Osteoblast (primary cell): ENCODE results near the gene HPGDS. TPM values are rescaled to one million over a fixed set of nuclear protein-coding genes. Genes with fewer than 3 reads are reported as not detected.

ENCODE experiments used
- DNase-seq: peaks from one replicate; pipeline ENCODE4 v3.0.0; 2011; ENCODE audit warnings: low spot score, mixed read lengths; ENCODE audit not compliant: insufficient read length; ENCODE audit errors: missing footprints
- H2AFZ ChIP-seq: 2 replicates; pipeline ENCODE4 v1.6.0; 2011; ENCODE audit warnings: mild to moderate bottlenecking, low read length
- H3K27ac ChIP-seq: 2 replicates; pipeline ENCODE4 v1.5.1; 2011; ENCODE audit warnings: mild to moderate bottlenecking, low read depth, low read length, moderate library complexity
- H3K27me3 ChIP-seq: 2 replicates; pipeline ENCODE4 v1.6.0; 2012; ENCODE audit warnings: mild to moderate bottlenecking, control low read depth, inconsistent platforms, low read length, moderate library complexity; ENCODE audit not compliant: insufficient read depth
- H3K36me3 ChIP-seq: 2 replicates; pipeline ENCODE4 v1.5.1; 2011; ENCODE audit warnings: mild to moderate bottlenecking, low read length, control low read depth, moderate library complexity; ENCODE audit not compliant: insufficient read depth
- H3K4me1 ChIP-seq: 2 replicates; pipeline ENCODE4 v1.5.1; 2011; ENCODE audit warnings: mild to moderate bottlenecking, low read length, control low read depth, moderate library complexity; ENCODE audit not compliant: insufficient read depth
- H3K4me2 ChIP-seq: 2 replicates; pipeline ENCODE4 v1.6.0; 2011; ENCODE audit warnings: mild to moderate bottlenecking, low read length; ENCODE audit not compliant: insufficient read depth
- H3K4me3 ChIP-seq: fragments of 200-600 bp; sonication (generic); 3 replicates; pipeline ENCODE4 v1.5.1; 2012; ENCODE audit warnings: mild to moderate bottlenecking, low read length, inconsistent platforms; ENCODE audit not compliant: insufficient read depth
- H3K79me2 ChIP-seq: 2 replicates; pipeline ENCODE4 v1.6.0; 2012; ENCODE audit warnings: mild to moderate bottlenecking, low read length, control low read depth, inconsistent platforms; ENCODE audit not compliant: insufficient read depth
- H3K9me3 ChIP-seq: 2 replicates; pipeline ENCODE4 v1.5.1; 2011; ENCODE audit warnings: low read depth, low read length, control low read depth
- H4K20me1 ChIP-seq: 2 replicates; pipeline ENCODE4 v1.6.0; 2012; ENCODE audit warnings: mild to moderate bottlenecking, low read length, control low read depth; ENCODE audit not compliant: insufficient read depth
- total RNA-seq: library from RNA; depleted of rRNA; stranded (reverse); fragments of >200 nt; gene quantifications from 2 replicates; pipeline ENCODE4 v1.2.3, GENCODE V29; 2012
- TF ChIP-seq, protein P1 (sequence below): IDR thresholded peaks from 2 replicates; pipeline ENCODE4 v1.5.1; 2011; ENCODE audit warnings: mild to moderate bottlenecking, low read depth, low read length, moderate library complexity; ENCODE audit errors: extremely low read depth

Gene HPGDS
- total RNA-seq, 1 donor = not detected

- DNase-seq = no peak
- TF ChIP-seq, protein P1, sequence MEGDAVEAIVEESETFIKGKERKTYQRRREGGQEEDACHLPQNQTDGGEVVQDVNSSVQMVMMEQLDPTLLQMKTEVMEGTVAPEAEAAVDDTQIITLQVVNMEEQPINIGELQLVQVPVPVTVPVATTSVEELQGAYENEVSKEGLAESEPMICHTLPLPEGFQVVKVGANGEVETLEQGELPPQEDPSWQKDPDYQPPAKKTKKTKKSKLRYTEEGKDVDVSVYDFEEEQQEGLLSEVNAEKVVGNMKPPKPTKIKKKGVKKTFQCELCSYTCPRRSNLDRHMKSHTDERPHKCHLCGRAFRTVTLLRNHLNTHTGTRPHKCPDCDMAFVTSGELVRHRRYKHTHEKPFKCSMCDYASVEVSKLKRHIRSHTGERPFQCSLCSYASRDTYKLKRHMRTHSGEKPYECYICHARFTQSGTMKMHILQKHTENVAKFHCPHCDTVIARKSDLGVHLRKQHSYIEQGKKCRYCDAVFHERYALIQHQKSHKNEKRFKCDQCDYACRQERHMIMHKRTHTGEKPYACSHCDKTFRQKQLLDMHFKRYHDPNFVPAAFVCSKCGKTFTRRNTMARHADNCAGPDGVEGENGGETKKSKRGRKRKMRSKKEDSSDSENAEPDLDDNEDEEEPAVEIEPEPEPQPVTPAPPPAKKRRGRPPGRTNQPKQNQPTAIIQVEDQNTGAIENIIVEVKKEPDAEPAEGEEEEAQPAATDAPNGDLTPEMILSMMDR = no peak
- no peaks in the 10 kb centered on the region for H3K36me3 ChIP-seq
- H3K27me3 ChIP-seq = no peaks in the 10 kb centered on the region
- no peak overlapping the region for H3K4me3 ChIP-seq
- peak overlapping the region; percentile 6 for H2AFZ ChIP-seq
- H3K27ac ChIP-seq = peak overlapping the region; percentile 7
- peaks cover 14% of the 10 kb centered on the region for H3K4me1 ChIP-seq
- H3K4me2 ChIP-seq = no peak overlapping the region
- H3K9me3 ChIP-seq = no peaks in the 10 kb centered on the region
- H4K20me1 ChIP-seq = no peaks in the 10 kb centered on the region
- H3K79me2 ChIP-seq = no peaks in the 10 kb centered on the region
Measured at GRCh38 chr4:94363136-94363655, 20.6 kb upstream of the HPGDS start.

- Histone ChIP-seq H3K79me2 (no peaks in the 10 kb centered on the region), H3K27ac (no peak overlapping the region), H2AFZ (no peak overlapping the region), H3K4me2 (no peak overlapping the region), H3K36me3 (no peaks in the 10 kb centered on the region), H3K27me3 (no peaks in the 10 kb centered on the region), H3K4me1 (peaks cover 15% of the 10 kb centered on the region), H3K4me3 (no peak overlapping the region), H4K20me1 (no peaks in the 10 kb centered on the region), H3K9me3 (no peaks in the 10 kb centered on the region)
- TF ChIP-seq, protein P1 = no peak
- no peak for DNase-seq
Measured at GRCh38 chr4:94359838-94360237, 17.2 kb upstream of the HPGDS start.

- Histone ChIP-seq H3K27me3 (no peaks in the 10 kb centered on the region), H3K4me2 (no peak overlapping the region), H3K9me3 (no peaks in the 10 kb centered on the region), H3K4me3 (no peak overlapping the region), H3K36me3 (no peaks in the 10 kb centered on the region), H4K20me1 (no peaks in the 10 kb centered on the region), H3K79me2 (no peaks in the 10 kb centered on the region), H3K4me1 (peaks cover 15% of the 10 kb centered on the region), H3K27ac (no peak overlapping the region), H2AFZ (no peak overlapping the region)
- no peak for DNase-seq
- TF ChIP-seq, protein P1 = no peak
Measured at GRCh38 chr4:94359221-94359620, 16.6 kb upstream of the HPGDS start.

DNA sequence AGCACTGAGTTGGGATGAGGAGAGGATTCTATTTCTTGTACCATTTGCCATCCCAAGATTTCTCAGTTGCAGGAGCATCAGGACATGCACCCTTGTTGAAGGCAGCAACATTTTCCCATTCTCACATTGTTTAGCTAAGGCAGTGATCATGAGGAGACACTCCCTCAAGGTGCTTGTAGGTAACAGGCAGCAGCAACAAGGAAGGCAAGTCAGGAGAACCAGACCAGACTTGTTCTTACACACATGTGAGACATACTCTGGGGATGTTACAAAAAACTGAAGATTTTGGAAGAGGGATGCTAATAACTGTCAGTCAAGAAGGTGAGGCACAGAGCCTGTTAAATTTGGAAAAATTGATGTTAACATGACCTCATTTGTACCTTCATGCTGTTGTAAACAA, 15.5 kb upstream of the HPGDS start:
- Histone ChIP-seq H3K27ac (no peak overlapping the region), H2AFZ (no peak overlapping the region), H3K4me3 (no peak overlapping the region), H3K9me3 (no peaks in the 10 kb centered on the region), H3K4me2 (no peak overlapping the region), H3K36me3 (no peaks in the 10 kb centered on the region), H3K79me2 (no peaks in the 10 kb centered on the region), H3K4me1 (peaks cover 7% of the 10 kb centered on the region), H3K27me3 (no peaks in the 10 kb centered on the region), H4K20me1 (no peaks in the 10 kb centered on the region)
- DNase-seq = no peak
- TF ChIP-seq, protein P1 = no peak
